SK-N-SH (cell line): Measurements from ENCODE around the gene TMPRSS11E.

Experiments used
- CTCF ChIP-seq: fragments of 200-600 bp; sonication (generic); IDR thresholded peaks from 2 replicates; pipeline ENCODE4 v1.6.1; 2017; ENCODE audit warnings: antibody characterized with exemption, mild to moderate bottlenecking, moderate library complexity
- MAX ChIP-seq: IDR thresholded peaks from 2 replicates; pipeline ENCODE4 v1.4.0; 2012; ENCODE audit warnings: low read depth
- RCOR1 ChIP-seq: fragments of 150-350 bp; IDR thresholded peaks from 2 replicates; pipeline ENCODE4 v1.6.1; 2017; ENCODE audit warnings: antibody characterized with exemption, low read length
- SIN3A ChIP-seq: IDR thresholded peaks from 2 replicates; pipeline ENCODE4 v1.6.1; 2012; ENCODE audit warnings: low read depth, mild to moderate bottlenecking, low read length, moderate library complexity, borderline replicate concordance
- TAF1 ChIP-seq: IDR thresholded peaks from 2 replicates; pipeline ENCODE4 v1.6.1; 2012; ENCODE audit warnings: low read depth, mild to moderate bottlenecking, low read length, moderate library complexity, borderline replicate concordance

- TF ChIP-seq SIN3A (no peak), RCOR1 (no peak), CTCF (no peak), TAF1 (no peak), MAX (no peak)
Measured at GRCh38 chr4:68410643-68411042, 36.6 kb upstream of the TMPRSS11E start.
